MCF 10A (cell line): ENCODE measurements around the gene ZNF891. TPM values are rescaled to one million over a fixed set of nuclear protein-coding genes. Genes with fewer than 3 reads are reported as not detected.

Experiments
- BruUV-seq: library from RNA; stranded (reverse); fragments of 400-500 nt; replicated peaks from 2 replicates; lab custom pipeline; 2021; lab: Mats Ljungman, UMichigan
- CTCF ChIA-PET: fragments of 300-600 bp; sonication (Branson Sonifier 250); formaldehyde crosslinking; extraction: SDS; loops from one replicate; lab custom pipeline; 2021; ENCODE audit warnings: antibody characterized with exemption, inconsistent platforms; lab: Yijun Ruan, JAX
- POLR2A ChIA-PET: fragments of 300-600, 350-650 bp; sonication (Branson Sonifier 250); formaldehyde crosslinking; extraction: SDS; loops from one replicate; lab custom pipeline; 2020; ENCODE audit warnings: antibody characterized with exemption, inconsistent platforms; lab: Yijun Ruan, JAX
- DNase-seq: peaks from one replicate; pipeline ENCODE4 v3.0.0-alpha.2; 2018; ENCODE audit not compliant: unreplicated experiment
- H3K27ac Mint-ChIP-seq: one replicate; pipeline ENCODE4 v1.8.0; 2022; ENCODE audit warnings: mild to moderate bottlenecking, low read depth, mixed read lengths; ENCODE audit not compliant: unreplicated experiment
- H3K27me3 Mint-ChIP-seq: one replicate; pipeline ENCODE4 v1.8.0; 2022; ENCODE audit warnings: mixed read lengths; ENCODE audit not compliant: insufficient read depth, unreplicated experiment
- H3K36me3 Mint-ChIP-seq: one replicate; pipeline ENCODE4 v1.8.0; 2022; ENCODE audit warnings: mild to moderate bottlenecking, moderate library complexity, mixed read lengths; ENCODE audit not compliant: insufficient read depth, unreplicated experiment
- H3K4me1 Mint-ChIP-seq: one replicate; pipeline ENCODE4 v1.8.0; 2022; ENCODE audit warnings: mixed read lengths; ENCODE audit not compliant: insufficient read depth, unreplicated experiment
- H3K4me3 Mint-ChIP-seq: one replicate; pipeline ENCODE4 v1.8.0; 2022; ENCODE audit warnings: mild to moderate bottlenecking, moderate library complexity, mixed read lengths; ENCODE audit not compliant: unreplicated experiment
- H3K9me3 Mint-ChIP-seq: one replicate; pipeline ENCODE4 v1.8.0; 2022; ENCODE audit warnings: mixed read lengths; ENCODE audit not compliant: unreplicated experiment
- intact Hi-C: fragments of 100-400 bp; cut with micrococcal nuclease; formaldehyde crosslinking; loops from 2 replicates; pipeline ENCODE4 v1.14.1; 2022
- total RNA-seq: library from RNA; stranded (reverse); gene quantifications from 2 replicates; pipeline ENCODE4 v1.2.3, GENCODE V29; 2022
- TF ChIP-seq, protein P1 (sequence below): fragments of 200-600 bp; IDR thresholded peaks from one replicate; pipeline ENCODE4 v1.8.0; 2022; ENCODE audit warnings: antibody characterized with exemption, mild to moderate bottlenecking; ENCODE audit not compliant: unreplicated experiment

The ZNF891 gene
- total RNA-seq, 1 experiment from 2014 or later = 1.6 TPM

- POLR2A ChIA-PET = interaction anchor here (0.7 to 2.7 kb wide), 12 partner anchors 24 to 319 kb away, joined by 3 to 30 read pairs (median 4); partner anchors contain the start of genes CHFR, ZNF10, ZNF26 and ZNF268
- DNase-seq = peak; percentile 52
- peaks cover 31% of the 10 kb centered on the region for H3K36me3 Mint-ChIP-seq
- intact Hi-C loops = loop anchor here (1.0 to 2.0 kb wide), 6 partner anchors 43 to 251 kb away; partner anchors contain the start of genes CHFR, ZNF10, ZNF26 and ZNF268
- H3K4me3 Mint-ChIP-seq = no peak overlapping the region
- BruUV-seq = TSS peak; percentile 72
- no peaks in the 10 kb centered on the region for H3K27me3 Mint-ChIP-seq
- peaks cover 34% of the 10 kb centered on the region for H3K9me3 Mint-ChIP-seq
- H3K27ac Mint-ChIP-seq = no peak overlapping the region
- no peaks in the 10 kb centered on the region for H3K4me1 Mint-ChIP-seq
- TF ChIP-seq, protein P1, sequence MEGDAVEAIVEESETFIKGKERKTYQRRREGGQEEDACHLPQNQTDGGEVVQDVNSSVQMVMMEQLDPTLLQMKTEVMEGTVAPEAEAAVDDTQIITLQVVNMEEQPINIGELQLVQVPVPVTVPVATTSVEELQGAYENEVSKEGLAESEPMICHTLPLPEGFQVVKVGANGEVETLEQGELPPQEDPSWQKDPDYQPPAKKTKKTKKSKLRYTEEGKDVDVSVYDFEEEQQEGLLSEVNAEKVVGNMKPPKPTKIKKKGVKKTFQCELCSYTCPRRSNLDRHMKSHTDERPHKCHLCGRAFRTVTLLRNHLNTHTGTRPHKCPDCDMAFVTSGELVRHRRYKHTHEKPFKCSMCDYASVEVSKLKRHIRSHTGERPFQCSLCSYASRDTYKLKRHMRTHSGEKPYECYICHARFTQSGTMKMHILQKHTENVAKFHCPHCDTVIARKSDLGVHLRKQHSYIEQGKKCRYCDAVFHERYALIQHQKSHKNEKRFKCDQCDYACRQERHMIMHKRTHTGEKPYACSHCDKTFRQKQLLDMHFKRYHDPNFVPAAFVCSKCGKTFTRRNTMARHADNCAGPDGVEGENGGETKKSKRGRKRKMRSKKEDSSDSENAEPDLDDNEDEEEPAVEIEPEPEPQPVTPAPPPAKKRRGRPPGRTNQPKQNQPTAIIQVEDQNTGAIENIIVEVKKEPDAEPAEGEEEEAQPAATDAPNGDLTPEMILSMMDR = no peak
- CTCF ChIA-PET = interaction anchor here (0.7 kb wide), 1 partner anchor 92 kb away, joined by 3 read pairs; no protein-coding TSS in a partner anchor
Measured at GRCh38 chr12:133080026-133080367, 50.1 kb downstream of the ZNF891 start.

DNA sequence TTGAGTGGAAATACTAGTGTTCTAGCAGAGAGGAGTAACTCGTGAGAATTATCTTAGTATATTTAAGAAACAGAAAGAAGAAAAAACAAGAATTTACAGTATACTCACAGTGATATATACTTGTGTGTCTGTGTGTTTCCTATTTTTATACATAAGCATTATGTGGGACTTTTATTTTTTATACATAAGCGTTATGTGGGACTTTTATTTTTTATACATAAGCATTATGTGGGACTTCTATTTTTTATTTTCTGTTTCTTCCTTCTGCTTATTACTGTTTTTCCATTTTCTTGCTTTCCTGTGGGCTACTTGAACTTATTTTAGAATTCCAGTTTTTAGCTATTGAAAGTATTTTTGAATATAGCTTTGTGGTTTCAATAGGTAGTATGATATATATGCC lies 56.2 kb downstream of the ZNF891 start:
- Mint-ChIP-seq H3K36me3 (peaks cover 6% of the 10 kb centered on the region), H3K27ac (no peak overlapping the region), H3K4me3 (no peak overlapping the region), H3K4me1 (no peaks in the 10 kb centered on the region), H3K9me3 (peaks cover 36% of the 10 kb centered on the region), H3K27me3 (no peaks in the 10 kb centered on the region)
- no TSS peak for BruUV-seq
- POLR2A ChIA-PET = no interaction called here
- no peak for DNase-seq
- TF ChIP-seq, protein P1 = no peak
- CTCF ChIA-PET = no interaction called here
- intact Hi-C loops = no loop called here

DNA sequence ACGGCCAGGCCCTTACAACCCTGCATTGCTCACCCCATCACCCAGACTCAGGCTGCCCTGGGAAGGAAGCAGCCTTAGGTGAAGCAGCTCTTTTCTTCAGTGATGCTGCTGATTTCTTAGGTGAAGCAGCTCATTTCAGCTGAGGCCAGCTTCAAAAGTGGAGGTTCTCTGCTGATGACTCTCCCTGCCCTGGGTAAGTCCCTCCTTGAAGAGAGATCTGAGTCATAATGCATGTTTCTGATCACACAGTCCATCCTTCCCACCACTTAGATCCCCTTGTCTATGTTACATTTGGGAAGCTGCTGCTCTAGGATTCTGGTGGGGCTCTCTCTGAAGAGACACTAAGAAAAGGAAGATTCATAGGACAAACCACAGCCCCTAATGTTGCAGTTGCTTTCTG lies 66.5 kb downstream of the ZNF891 start:
- Mint-ChIP-seq H3K27me3 (no peaks in the 10 kb centered on the region), H3K27ac (no peak overlapping the region), H3K36me3 (peaks cover 24% of the 10 kb centered on the region), H3K9me3 (peaks cover 26% of the 10 kb centered on the region), H3K4me3 (no peak overlapping the region), H3K4me1 (no peaks in the 10 kb centered on the region)
- TF ChIP-seq, protein P1 = no peak
- no peak for DNase-seq
- no TSS peak for BruUV-seq
- ChIA-PET CTCF (interaction anchor here (0.6 kb wide), 1 partner anchor 13 kb away, joined by 3 read pairs; no protein-coding TSS in a partner anchor), POLR2A (no interaction called here)
- intact Hi-C loops = no loop called here

DNA sequence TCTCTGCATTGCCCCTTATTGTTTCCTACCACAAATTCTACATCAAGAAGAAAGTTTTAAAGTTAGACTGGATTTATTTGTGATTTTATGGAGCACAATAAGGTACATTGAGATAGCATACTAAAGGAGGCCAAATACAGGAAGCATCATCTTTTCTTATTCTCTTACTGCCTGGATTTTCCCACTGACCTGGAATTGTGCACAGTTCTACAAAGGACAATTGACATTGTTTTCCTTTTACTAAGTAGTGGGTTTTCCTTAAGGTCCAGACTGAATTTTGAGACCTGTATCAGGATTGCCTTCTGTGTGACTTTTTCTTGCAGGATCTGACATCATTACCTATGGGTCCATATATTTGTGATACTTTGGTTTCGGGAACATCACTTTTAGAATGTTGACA lies 68.1 kb downstream of the ZNF891 start:
- H3K27ac Mint-ChIP-seq = no peak overlapping the region
- ChIA-PET POLR2A (no interaction called here), CTCF (interaction anchor here (0.6 kb wide), 1 partner anchor 16 kb away, joined by 3 read pairs; no protein-coding TSS in a partner anchor)
- H3K4me3 Mint-ChIP-seq = no peak overlapping the region
- BruUV-seq = no TSS peak
- peaks cover 40% of the 10 kb centered on the region for H3K36me3 Mint-ChIP-seq
- intact Hi-C loops = no loop called here
- peaks cover 31% of the 10 kb centered on the region for H3K9me3 Mint-ChIP-seq
- TF ChIP-seq, protein P1 = no peak
- no peaks in the 10 kb centered on the region for H3K27me3 Mint-ChIP-seq
- DNase-seq = no peak
- no peaks in the 10 kb centered on the region for H3K4me1 Mint-ChIP-seq
